SK-N-SH (cell line): ENCODE results near the gene TAS2R31. TPM values are rescaled to one million over a fixed set of nuclear protein-coding genes. Genes with fewer than 3 reads are reported as not detected.
"Not testable (repeated sequence)": the region's sequence is repeated elsewhere in the genome, so short reads cannot be mapped to it uniquely, and the experiment has no call there.

Experiments
- CTCF ChIA-PET: fragments of 300-600, 350-600 bp; formaldehyde crosslinking; extraction: SDS; loops from one replicate; lab custom pipeline; 2021; lab: Yijun Ruan, JAX
- POLR2A ChIA-PET: fragments of 350-600 bp; sonication (Branson Sonifier 250); formaldehyde crosslinking; extraction: SDS; loops from one replicate; lab custom pipeline; 2020; ENCODE audit warnings: antibody characterized with exemption, inconsistent platforms; lab: Yijun Ruan, JAX
- DNase-seq: peaks from one replicate; pipeline ENCODE4 v3.0.0; 2012
- H2AFZ ChIP-seq: fragments of 200-600 bp; sonication (generic); 2 replicates; pipeline ENCODE4 v1.8.1; 2016; ENCODE audit warnings: antibody characterized with exemption, mild to moderate bottlenecking, low read depth
- H3F3A ChIP-seq: fragments of 200-600 bp; sonication (generic); replicated peaks from 2 replicates; pipeline ENCODE3; 2016; ENCODE audit warnings: antibody characterized with exemption, mild to moderate bottlenecking; ENCODE audit not compliant: insufficient read depth
- H3K27ac ChIP-seq, 2 experiments: fragments of 200-500 bp in 1 of 2; fragments of 200-600 bp in 1 of 2; sonication (Bioruptor generic) in 1 of 2; sonication (generic), shearing (Covaris generic) in 1 of 2; 2 replicates each; pipeline versions ENCODE4 v1.5.1 to v1.6.1; 2014 to 2016; ENCODE audit warnings: low read depth in 2 of 2, inconsistent platforms in 1 of 2, low read length in 1 of 2, mild to moderate bottlenecking in 1 of 2, mixed read lengths in 1 of 2
- H3K27me3 ChIP-seq: fragments of 200-600 bp; sonication (generic), shearing (Covaris generic); 2 replicates; pipeline ENCODE4 v1.6.1; 2016; ENCODE audit warnings: mixed run types; ENCODE audit not compliant: insufficient read depth
- H3K36me3 ChIP-seq, 2 experiments: fragments of 200-500 bp in 1 of 2; fragments of 200-600 bp in 1 of 2; sonication (Bioruptor generic) in 1 of 2; sonication (generic) in 1 of 2; replicated peaks in 1 of 2; 2 replicates each; pipeline versions ENCODE3 to v1.5.1; 2014 to 2016; ENCODE audit warnings: low read length in 1 of 2, mild to moderate bottlenecking in 1 of 2; ENCODE audit not compliant: insufficient read depth in 2 of 2, control insufficient read depth in 1 of 2
- H3K4me1 ChIP-seq, 2 experiments: fragments of 200-500 bp in 1 of 2; fragments of 200-600 bp in 1 of 2; sonication (Bioruptor generic) in 1 of 2; sonication (generic), shearing (Covaris generic) in 1 of 2; 2 replicates each; pipeline versions ENCODE4 v1.5.1 to v1.6.1; 2014 to 2016; ENCODE audit warnings: low read depth in 1 of 2, low read length in 1 of 2, mixed run types in 1 of 2; ENCODE audit not compliant: insufficient read depth in 2 of 2, control insufficient read depth in 1 of 2
- H3K4me2 ChIP-seq: fragments of 200-600 bp; sonication (generic), shearing (Covaris generic); 2 replicates; pipeline ENCODE4 v1.6.1; 2017; ENCODE audit warnings: mixed run types
- H3K4me3 ChIP-seq, 2 experiments: fragments of 200-500 bp in 1 of 2; fragments of 200-600 bp in 1 of 2; sonication (Bioruptor generic) in 1 of 2; sonication (generic), shearing (Covaris generic) in 1 of 2; 2 replicates each; pipeline versions ENCODE4 v1.5.1 to v1.8.1; 2014 to 2016; ENCODE audit warnings: low read depth in 2 of 2, inconsistent platforms in 1 of 2, low read length in 1 of 2, mild to moderate bottlenecking in 1 of 2, mixed read lengths in 1 of 2, moderate library complexity in 1 of 2
- H3K79me2 ChIP-seq: fragments of 200-600 bp; sonication (generic); 2 replicates; pipeline ENCODE4 v1.8.1; 2017; ENCODE audit warnings: mild to moderate bottlenecking; ENCODE audit not compliant: insufficient read depth
- H3K9ac ChIP-seq: fragments of 200-600 bp; sonication (generic); 2 replicates; pipeline ENCODE4 v1.6.1; 2017; ENCODE audit warnings: mixed run types
- H3K9me2 ChIP-seq: fragments of 200-600 bp; sonication (generic); 2 replicates; pipeline ENCODE4 v1.6.1; 2017; ENCODE audit warnings: mixed run types
- H3K9me3 ChIP-seq: fragments of 200-600 bp; sonication (generic); 2 replicates; pipeline ENCODE4 v1.6.1; 2017; ENCODE audit warnings: mixed run types, mild to moderate bottlenecking, moderate library complexity
- H4K20me1 ChIP-seq: fragments of 200-600 bp; sonication (generic); 2 replicates; pipeline ENCODE4 v1.6.1; 2017; ENCODE audit warnings: mild to moderate bottlenecking, mixed run types; ENCODE audit not compliant: insufficient read depth
- EP300 ChIP-seq, 2 experiments: IDR thresholded peaks; 2 replicates each; pipeline versions ENCODE4 v1.4.0 to v1.6.1; 2012; ENCODE audit warnings: borderline replicate concordance in 1 of 2, low read depth in 1 of 2, low read length in 1 of 2
- FOSL2 ChIP-seq: IDR thresholded peaks from 2 replicates; pipeline ENCODE4 v1.4.0; 2012; ENCODE audit warnings: low read depth, mild to moderate bottlenecking, moderate library complexity, borderline replicate concordance
- FOXJ3 ChIP-seq: sonication (generic); formaldehyde crosslinking; IDR thresholded peaks from 2 replicates; pipeline ENCODE4 v1.5.1; 2020; ENCODE audit warnings: mild to moderate bottlenecking, missing genetic modification reagents
- JUND ChIP-seq: IDR thresholded peaks from 2 replicates; pipeline ENCODE4 v1.4.0; 2012
- SIN3A ChIP-seq: IDR thresholded peaks from 2 replicates; pipeline ENCODE4 v1.6.1; 2012; ENCODE audit warnings: low read depth, mild to moderate bottlenecking, low read length, moderate library complexity, borderline replicate concordance
- TCF12 ChIP-seq: IDR thresholded peaks from 2 replicates; pipeline ENCODE4 v1.4.0; 2012
- USF1 ChIP-seq: IDR thresholded peaks from 2 replicates; pipeline ENCODE4 v1.4.0; 2012; ENCODE audit warnings: low read depth, borderline replicate concordance
- YY1 ChIP-seq: IDR thresholded peaks from 2 replicates; pipeline ENCODE4 v1.4.0; 2012; ENCODE audit warnings: low read depth, mild to moderate bottlenecking
- ZBTB33 ChIP-seq: IDR thresholded peaks from 2 replicates; pipeline ENCODE4 v1.4.0; 2012; ENCODE audit warnings: low read depth, borderline replicate concordance
- WGBS: methylation state at CpG from one replicate; pipeline ENCODE4 v1.1.6; 2017; ENCODE audit warnings: low lambda C conversion rate; 5-methylcytosine and 5-hydroxymethylcytosine counted together
- polyA plus RNA-seq, 3 experiments: library from polyadenylated mRNA; depleted of rRNA; stranded (reverse); fragments of >200 nt; gene quantifications; 2 replicates each; pipeline ENCODE4 v1.2.3, GENCODE V29; 2012
- TF ChIP-seq, protein P1 (sequence below): IDR thresholded peaks from 2 replicates; pipeline ENCODE4 v1.6.1; 2012; ENCODE audit warnings: mild to moderate bottlenecking, low read depth, low read length, moderate library complexity

TAS2R31 gene
- polyA plus RNA-seq, 1 of the 3 experiments (the other 2 are of a cell fraction), result 0.16 TPM

GRCh38 chr12:11040162-11040561, 9.0 kb upstream of the TAS2R31 start:
- Histone ChIP-seq H2AFZ (no peak overlapping the region), H4K20me1 (no peaks in the 10 kb centered on the region), H3K27me3 (no peaks in the 10 kb centered on the region), H3K9me3 (no peaks in the 10 kb centered on the region), H3K79me2 (peaks cover 44% of the 10 kb centered on the region; the same call in 1 of the 2 replicates), H3K9me2 (no peaks in the 10 kb centered on the region), H3F3A (no peaks in the 10 kb centered on the region), H3K9ac (no peak overlapping the region), H3K36me3 (peaks cover 11 to 45% of the 10 kb centered on the region in 2 experiments), H3K4me2 (no peak overlapping the region), H3K4me3 (no peak overlapping the region), H3K4me1 (no peaks in the 10 kb centered on the region; a peak in 1 of 4 replicates), H3K27ac (no peak overlapping the region)
- POLR2A ChIA-PET, result no interaction called here
- 67% methylated on average over 1 of the region's 1 CpG for WGBS
- CTCF ChIA-PET, result no interaction called here
- no peak for TF ChIP-seq FOXJ3 (CRISPR knock-in tag)
- DNase-seq, result no peak

DNA sequence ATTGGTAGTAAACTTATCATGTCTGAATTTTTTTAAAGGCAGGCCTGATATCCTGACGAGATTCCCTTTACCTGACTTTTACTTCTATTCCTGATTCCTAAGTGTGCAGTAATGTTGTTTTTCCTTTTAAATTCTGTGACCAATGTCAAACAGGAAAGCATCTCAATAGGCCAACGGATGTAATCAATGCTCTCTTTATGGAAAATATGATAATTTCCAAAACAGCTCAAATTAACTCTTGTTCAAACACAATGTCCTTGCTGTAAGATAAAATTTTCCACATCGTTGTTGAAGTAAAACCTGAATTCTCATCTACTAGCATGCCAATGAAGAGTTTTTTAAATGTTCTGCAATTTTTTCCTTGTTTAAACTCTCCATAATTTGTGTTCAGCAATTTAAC, 8.0 kb upstream of the TAS2R31 start:
- no peaks in the 10 kb centered on the region; a peak in 1 of 4 replicates for H3K4me1 ChIP-seq
- peaks cover 7 to 40% of the 10 kb centered on the region in 2 experiments for H3K36me3 ChIP-seq
- H3K27me3 ChIP-seq, result no peaks in the 10 kb centered on the region
- WGBS, result 94% methylated on average over 3 of the region's 3 CpGs
- no peaks in the 10 kb centered on the region for H4K20me1 ChIP-seq
- CTCF ChIA-PET, result no interaction called here
- H3K79me2 ChIP-seq, result peaks cover 34% of the 10 kb centered on the region; the same call in 1 of the 2 replicates
- TF ChIP-seq JUND (no peak), SIN3A (no peak), FOXJ3 (CRISPR knock-in tag) (no peak)
- TF ChIP-seq, all 33 proteins: peak for 0
- Histone ChIP-seq H3K9me2 (no peaks in the 10 kb centered on the region), H3K9me3 (no peaks in the 10 kb centered on the region), H3K27ac (no peak overlapping the region), H2AFZ (no peak overlapping the region), H3K4me3 (no peak overlapping the region), H3K9ac (no peak overlapping the region), H3F3A (no peaks in the 10 kb centered on the region), H3K4me2 (no peak overlapping the region)
- POLR2A ChIA-PET, result no interaction called here
- no peak for DNase-seq

- peaks cover 7 to 26% of the 10 kb centered on the region in 2 experiments for H3K36me3 ChIP-seq
- H2AFZ ChIP-seq, H3K4me3 ChIP-seq, H3K27ac ChIP-seq, H3K4me1 ChIP-seq, H3K4me2 ChIP-seq, DNase-seq, H3K9me2 ChIP-seq, H3K79me2 ChIP-seq, H3K9ac ChIP-seq, H4K20me1 ChIP-seq, POLR2A ChIA-PET, CTCF ChIA-PET, H3K27me3 ChIP-seq, H3F3A ChIP-seq, H3K9me3 ChIP-seq: not testable (repeated sequence)
- WGBS, result 89% methylated on average over 1 of the region's 3 CpGs
Observed at GRCh38 chr12:11033959-11034358, 2.8 kb upstream of the TAS2R31 start.

DNA sequence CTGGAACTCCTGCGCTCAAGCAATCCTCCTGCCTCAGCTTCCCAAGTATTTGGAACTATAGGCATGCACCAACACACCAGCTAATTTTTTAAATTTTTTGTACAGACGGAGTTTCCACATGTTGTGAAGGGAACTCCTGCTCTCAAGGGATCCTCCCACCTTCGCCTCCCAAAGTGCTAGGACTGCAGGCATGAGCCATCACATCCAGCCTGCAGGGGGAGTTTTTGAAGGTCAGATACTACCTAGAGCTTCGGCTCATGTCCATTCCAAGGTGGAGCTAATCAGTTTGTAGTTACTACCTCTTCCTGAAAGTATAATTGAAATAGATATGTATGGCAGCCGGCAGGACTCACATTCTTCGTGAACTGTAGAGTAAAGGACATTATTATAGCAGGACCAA, 5.1 kb downstream of the TAS2R31 start:
- Histone ChIP-seq H2AFZ (no peak overlapping the region), H3K4me1 (no peaks in the 10 kb centered on the region), H3K4me2 (no peak overlapping the region), H3F3A (no peaks in the 10 kb centered on the region), H4K20me1 (no peaks in the 10 kb centered on the region), H3K27ac (no peak overlapping the region), H3K9me3 (peaks cover 4% of the 10 kb centered on the region; the same call in 1 of the 2 replicates), H3K79me2 (no peaks in the 10 kb centered on the region), H3K36me3 (peaks cover 13 to 28% of the 10 kb centered on the region in 2 experiments), H3K9me2 (no peaks in the 10 kb centered on the region), H3K27me3 (no peaks in the 10 kb centered on the region), H3K9ac (no peak overlapping the region), H3K4me3 (no peak overlapping the region)
- 93% methylated on average over 6 of the region's 6 CpGs for WGBS
- CTCF ChIA-PET, result no interaction called here
- no peak for DNase-seq
- POLR2A ChIA-PET, result no interaction called here
- TF ChIP-seq TCF12, result no peak
- TF ChIP-seq YY1, result no peak
- no peak for TF ChIP-seq EP300 (IDR thresholded peaks at IDR 0.05; ENCODE audit: borderline replicate concordance in 1 of 2, low read depth in 1 of 2, low read length in 1 of 2)
- no peak for TF ChIP-seq FOSL2
- TF ChIP-seq ZBTB33, result no peak
- TF ChIP-seq, protein P1, sequence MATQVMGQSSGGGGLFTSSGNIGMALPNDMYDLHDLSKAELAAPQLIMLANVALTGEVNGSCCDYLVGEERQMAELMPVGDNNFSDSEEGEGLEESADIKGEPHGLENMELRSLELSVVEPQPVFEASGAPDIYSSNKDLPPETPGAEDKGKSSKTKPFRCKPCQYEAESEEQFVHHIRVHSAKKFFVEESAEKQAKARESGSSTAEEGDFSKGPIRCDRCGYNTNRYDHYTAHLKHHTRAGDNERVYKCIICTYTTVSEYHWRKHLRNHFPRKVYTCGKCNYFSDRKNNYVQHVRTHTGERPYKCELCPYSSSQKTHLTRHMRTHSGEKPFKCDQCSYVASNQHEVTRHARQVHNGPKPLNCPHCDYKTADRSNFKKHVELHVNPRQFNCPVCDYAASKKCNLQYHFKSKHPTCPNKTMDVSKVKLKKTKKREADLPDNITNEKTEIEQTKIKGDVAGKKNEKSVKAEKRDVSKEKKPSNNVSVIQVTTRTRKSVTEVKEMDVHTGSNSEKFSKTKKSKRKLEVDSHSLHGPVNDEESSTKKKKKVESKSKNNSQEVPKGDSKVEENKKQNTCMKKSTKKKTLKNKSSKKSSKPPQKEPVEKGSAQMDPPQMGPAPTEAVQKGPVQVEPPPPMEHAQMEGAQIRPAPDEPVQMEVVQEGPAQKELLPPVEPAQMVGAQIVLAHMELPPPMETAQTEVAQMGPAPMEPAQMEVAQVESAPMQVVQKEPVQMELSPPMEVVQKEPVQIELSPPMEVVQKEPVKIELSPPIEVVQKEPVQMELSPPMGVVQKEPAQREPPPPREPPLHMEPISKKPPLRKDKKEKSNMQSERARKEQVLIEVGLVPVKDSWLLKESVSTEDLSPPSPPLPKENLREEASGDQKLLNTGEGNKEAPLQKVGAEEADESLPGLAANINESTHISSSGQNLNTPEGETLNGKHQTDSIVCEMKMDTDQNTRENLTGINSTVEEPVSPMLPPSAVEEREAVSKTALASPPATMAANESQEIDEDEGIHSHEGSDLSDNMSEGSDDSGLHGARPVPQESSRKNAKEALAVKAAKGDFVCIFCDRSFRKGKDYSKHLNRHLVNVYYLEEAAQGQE, result no peak
- TF ChIP-seq USF1, result no peak
